Natural killer cell (primary cell): ENCODE data around the gene SLC43A1. TPM values are rescaled to one million over a fixed set of nuclear protein-coding genes. Genes with fewer than 3 reads are reported as not detected.
"Not testable (repeated sequence)": the region's sequence is repeated elsewhere in the genome, so short reads cannot be mapped to it uniquely, and the experiment has no call there.

Experiments
- ATAC-seq, 3 donors: fragments of 150-1000 bp in 2 of 3; fragments of 200-7000 bp in 1 of 3; cut with Tn5 transposase; 1 replicate in 1 of 3; 2 replicates in 2 of 3; pipeline ENCODE4 v1.10.0; 2021; ENCODE audit warnings: mild to moderate bottlenecking in 2 of 3, moderate library complexity in 2 of 3
- DNase-seq, 2 donors: peaks; one replicate each; pipeline versions ENCODE4 v3.0.0 to v3.0.0-alpha.2; 2013 to 2021; ENCODE audit warnings: mixed read lengths in 1 of 2
- H3K27ac ChIP-seq: one replicate; pipeline ENCODE4 v1.5.1; 2013; ENCODE audit warnings: mild to moderate bottlenecking, low read length
- H3K27me3 ChIP-seq: one replicate; pipeline ENCODE4 v1.6.1; 2013; ENCODE audit warnings: low read length; ENCODE audit not compliant: control insufficient read depth, insufficient read depth
- H3K36me3 ChIP-seq: one replicate; pipeline ENCODE4 v1.6.1; 2013; ENCODE audit warnings: low read length; ENCODE audit not compliant: control insufficient read depth, insufficient read depth
- H3K4me1 ChIP-seq: one replicate; pipeline ENCODE4 v1.6.1; 2013; ENCODE audit warnings: low read length; ENCODE audit not compliant: control insufficient read depth, insufficient read depth
- H3K4me3 ChIP-seq: one replicate; pipeline ENCODE4 v1.5.1; 2013; ENCODE audit warnings: low read length
- H3K9me3 ChIP-seq: one replicate; pipeline ENCODE4 v1.6.1; 2013; ENCODE audit warnings: low read length; ENCODE audit not compliant: control insufficient read depth, insufficient read depth
- H3K27ac Mint-ChIP-seq, 2 donors: one replicate each; pipeline ENCODE4 v1.8.0; 2022; ENCODE audit warnings: mild to moderate bottlenecking in 2 of 2, mixed read lengths in 2 of 2, moderate library complexity in 1 of 2
- H3K27me3 Mint-ChIP-seq, 2 donors: one replicate each; pipeline ENCODE4 v1.8.0; 2022; ENCODE audit warnings: low read depth in 2 of 2, mixed read lengths in 2 of 2
- H3K36me3 Mint-ChIP-seq: one replicate; pipeline ENCODE4 v1.8.0; 2022; ENCODE audit warnings: mixed read lengths
- H3K4me1 Mint-ChIP-seq, 2 donors: one replicate each; pipeline ENCODE4 v1.8.0; 2022; ENCODE audit warnings: mixed read lengths in 2 of 2
- H3K4me3 Mint-ChIP-seq: one replicate; pipeline ENCODE4 v1.8.0; 2022; ENCODE audit warnings: mild to moderate bottlenecking, moderate library complexity, mixed read lengths
- H3K9me3 Mint-ChIP-seq, 2 donors: one replicate each; pipeline ENCODE4 v1.8.0; 2022; ENCODE audit warnings: mixed read lengths in 2 of 2
- WGBS: methylation state at CpG from one replicate; pipeline ENCODE4 v1.1.7; 2013; ENCODE audit warnings: missing lambda C conversion rate; ENCODE audit not compliant: insufficient coverage; 5-methylcytosine and 5-hydroxymethylcytosine counted together
- intact Hi-C: fragments of 100-400 bp; cut with micrococcal nuclease; formaldehyde crosslinking; loops from one replicate; pipeline ENCODE4 v1.14.2; 2022
- total RNA-seq, 4 donors: library from RNA; stranded (reverse); fragments of 120-200 nt in 1 of 4; gene quantifications; one replicate each; pipeline versions ENCODE4 v1.2.3 to v1.2.4, GENCODE V29; 2013 to 2022
- TF ChIP-seq, protein P1 (sequence below): fragments of 200-600 bp; IDR thresholded peaks from one replicate; pipeline ENCODE4 v1.8.0; 2022; ENCODE audit warnings: antibody characterized with exemption

Gene SLC43A1
- total RNA-seq, 3 donors from 2014 or later (not counting 1 experiment from before 2014, with no cell fraction given), result 11.3 to 20.6 (median 13.9) TPM

DNA sequence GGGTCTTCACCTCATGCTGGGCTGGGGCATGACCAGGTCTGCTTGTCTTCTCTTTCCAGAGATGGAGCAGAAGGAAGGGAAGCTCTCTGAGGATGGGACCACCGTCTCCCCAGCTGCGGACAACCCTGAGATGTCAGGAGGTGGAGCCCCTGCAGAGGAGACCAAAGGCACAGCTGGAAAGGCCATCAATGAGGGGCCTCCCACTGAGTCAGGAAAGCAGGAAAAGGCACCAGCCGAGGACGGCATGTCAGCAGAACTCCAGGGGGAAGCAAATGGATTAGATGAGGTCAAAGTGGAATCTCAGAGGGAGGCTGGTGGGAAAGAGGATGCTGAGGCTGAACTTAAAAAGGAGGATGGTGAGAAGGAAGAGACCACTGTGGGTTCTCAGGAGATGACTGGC is 27.1 kb upstream of the SLC43A1 start:
- no peak for DNase-seq
- Histone ChIP-seq H3K4me1 (peaks cover 9% of the 10 kb centered on the region), H3K9me3 (no peaks in the 10 kb centered on the region), H3K4me3 (no peak overlapping the region), H3K36me3 (peaks cover 2% of the 10 kb centered on the region), H3K27me3 (no peaks in the 10 kb centered on the region), H3K27ac (no peak overlapping the region)
- TF ChIP-seq, protein P1, sequence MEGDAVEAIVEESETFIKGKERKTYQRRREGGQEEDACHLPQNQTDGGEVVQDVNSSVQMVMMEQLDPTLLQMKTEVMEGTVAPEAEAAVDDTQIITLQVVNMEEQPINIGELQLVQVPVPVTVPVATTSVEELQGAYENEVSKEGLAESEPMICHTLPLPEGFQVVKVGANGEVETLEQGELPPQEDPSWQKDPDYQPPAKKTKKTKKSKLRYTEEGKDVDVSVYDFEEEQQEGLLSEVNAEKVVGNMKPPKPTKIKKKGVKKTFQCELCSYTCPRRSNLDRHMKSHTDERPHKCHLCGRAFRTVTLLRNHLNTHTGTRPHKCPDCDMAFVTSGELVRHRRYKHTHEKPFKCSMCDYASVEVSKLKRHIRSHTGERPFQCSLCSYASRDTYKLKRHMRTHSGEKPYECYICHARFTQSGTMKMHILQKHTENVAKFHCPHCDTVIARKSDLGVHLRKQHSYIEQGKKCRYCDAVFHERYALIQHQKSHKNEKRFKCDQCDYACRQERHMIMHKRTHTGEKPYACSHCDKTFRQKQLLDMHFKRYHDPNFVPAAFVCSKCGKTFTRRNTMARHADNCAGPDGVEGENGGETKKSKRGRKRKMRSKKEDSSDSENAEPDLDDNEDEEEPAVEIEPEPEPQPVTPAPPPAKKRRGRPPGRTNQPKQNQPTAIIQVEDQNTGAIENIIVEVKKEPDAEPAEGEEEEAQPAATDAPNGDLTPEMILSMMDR, result no peak
- H3K4me3 Mint-ChIP-seq, result no peak overlapping the region
- intact Hi-C loops, result no loop called here
- peaks cover 0 to 6% of the 10 kb centered on the region in 2 donors for H3K4me1 Mint-ChIP-seq
- no peaks in the 10 kb centered on the region for H3K27me3 Mint-ChIP-seq
- peak overlapping the region in 1 of 2 donors; percentile 68 for H3K27ac Mint-ChIP-seq
- ATAC-seq, result no peak
- WGBS, result 97% methylated on average over 4 of the region's 4 CpGs
- H3K36me3 Mint-ChIP-seq, result no peaks in the 10 kb centered on the region
- H3K9me3 Mint-ChIP-seq, result no peaks in the 10 kb centered on the region

DNA sequence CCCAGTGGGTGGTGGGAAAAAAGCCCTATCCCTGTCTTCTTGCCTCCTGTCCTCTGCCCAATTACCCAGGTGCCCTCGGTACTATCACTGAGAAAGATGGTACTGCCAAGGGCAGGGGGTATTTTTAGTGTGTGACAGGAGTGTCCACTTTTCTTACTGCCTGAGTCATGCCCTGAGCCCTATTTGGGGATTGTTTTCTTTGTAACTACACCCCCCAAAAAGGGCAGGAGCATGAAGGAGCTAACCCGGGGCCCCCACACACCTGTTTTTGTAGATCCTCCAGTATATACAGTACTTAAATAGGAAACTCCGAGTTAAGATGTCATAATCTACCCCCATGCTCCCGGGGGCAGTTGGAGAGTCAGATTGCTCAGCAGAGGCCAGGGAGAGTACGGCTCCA is 25.7 kb upstream of the SLC43A1 start:
- H3K36me3 Mint-ChIP-seq, result no peaks in the 10 kb centered on the region
- 92% methylated on average over 4 of the region's 5 CpGs for WGBS

DNA sequence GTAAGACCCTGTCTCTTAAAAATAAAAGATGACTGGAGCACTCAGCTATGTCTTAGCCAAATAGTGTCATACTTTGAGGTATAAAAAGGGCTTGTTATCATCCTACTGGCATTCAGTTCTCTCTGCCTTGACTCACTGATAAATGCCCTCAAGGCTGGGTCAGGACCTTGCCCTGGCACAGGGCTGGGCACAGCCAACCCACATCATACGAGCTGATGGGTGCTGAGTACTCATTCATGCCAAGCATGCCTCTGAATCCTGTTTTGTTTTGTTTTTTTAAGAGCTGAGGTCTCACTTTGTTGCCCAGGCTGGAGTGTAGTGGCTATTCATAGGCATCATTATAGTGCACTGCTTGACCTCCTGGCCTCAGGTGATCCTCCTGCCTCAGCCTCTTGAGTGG is 23.8 kb upstream of the SLC43A1 start:
- H3K27ac ChIP-seq, result no peak overlapping the region
- ATAC-seq (no peak), DNase-seq (no peak)
- Mint-ChIP-seq H3K9me3 (no peaks in the 10 kb centered on the region), H3K36me3 (no peaks in the 10 kb centered on the region), H3K4me3 (no peak overlapping the region), H3K27ac (no peak overlapping the region), H3K27me3 (no peaks in the 10 kb centered on the region), H3K4me1 (no peaks in the 10 kb centered on the region)
- TF ChIP-seq, protein P1, result no peak
- H3K4me1 ChIP-seq, result no peaks in the 10 kb centered on the region
- intact Hi-C loops, result no loop called here
- H3K4me3 ChIP-seq, result no peak overlapping the region
- H3K27me3 ChIP-seq, result no peaks in the 10 kb centered on the region
- H3K36me3 ChIP-seq, result no peaks in the 10 kb centered on the region
- H3K9me3 ChIP-seq, result no peaks in the 10 kb centered on the region
- WGBS, result 93% methylated on average over 1 of the region's 1 CpG

More for the DNA sequence above, 25.7 kb upstream of the SLC43A1 start:
- H3K9me3 ChIP-seq, result no peaks in the 10 kb centered on the region
- no peaks in the 10 kb centered on the region for H3K36me3 ChIP-seq
- no peaks in the 10 kb centered on the region for H3K27me3 ChIP-seq
- no peaks in the 10 kb centered on the region for H3K4me1 Mint-ChIP-seq
- H3K27me3 Mint-ChIP-seq, result no peaks in the 10 kb centered on the region
- H3K27ac Mint-ChIP-seq, result no peak overlapping the region
- no peaks in the 10 kb centered on the region for H3K9me3 Mint-ChIP-seq
- no peak overlapping the region for H3K4me3 ChIP-seq
- no peak overlapping the region for H3K4me3 Mint-ChIP-seq
- DNase-seq (no peak), ATAC-seq (no peak)
- no peak overlapping the region for H3K27ac ChIP-seq
- TF ChIP-seq, protein P1, result no peak
- intact Hi-C loops, result no loop called here
- no peaks in the 10 kb centered on the region for H3K4me1 ChIP-seq

DNA sequence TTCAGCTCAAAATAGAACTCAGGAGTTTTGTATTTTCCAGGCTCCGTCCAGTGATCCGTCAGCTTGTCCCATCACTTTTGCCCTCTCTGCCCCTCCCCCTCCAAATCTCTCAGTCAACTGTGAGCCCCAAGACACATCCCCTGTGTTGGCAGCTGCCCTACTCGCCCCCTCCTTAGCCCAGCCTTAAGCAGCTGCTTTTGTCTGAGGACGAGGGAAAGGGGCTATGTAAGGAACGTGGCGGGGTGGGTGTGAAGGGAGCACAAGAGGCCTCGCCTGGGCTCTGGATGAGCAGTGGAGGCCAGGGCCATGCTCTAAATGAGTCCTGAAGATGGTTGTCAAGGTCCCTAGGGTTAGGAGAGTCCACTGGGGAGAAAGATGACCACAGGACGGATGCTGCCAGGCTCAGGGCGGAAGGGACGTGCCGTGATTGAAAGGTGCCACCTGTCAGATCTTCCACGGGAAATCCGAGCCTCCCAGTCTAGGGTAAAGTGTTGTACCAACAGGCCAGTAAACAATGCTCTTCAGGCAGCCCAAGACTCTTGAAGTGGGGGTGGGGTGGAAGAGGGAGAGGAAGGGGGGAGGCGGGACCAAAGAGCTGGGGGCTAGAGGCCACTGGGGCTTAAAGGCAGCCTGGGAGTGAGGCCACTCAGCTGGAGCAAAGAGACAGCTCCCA is 21.6 kb upstream of the SLC43A1 start, which contains the start of gene SMTNL1:
Gene SMTNL1 (plus strand): TSS at position 649 of the 673 bp plus-strand sequence. CDS start 5,048 bp downstream, outside the sequence.
- ATAC-seq, result no peak
- H3K9me3 ChIP-seq, result no peaks in the 10 kb centered on the region
- H3K4me3 ChIP-seq, result no peak within 1 kb of the TSS
- TF ChIP-seq, protein P1, result no peak
- H3K4me1 ChIP-seq, result no peaks in the 10 kb centered on the region
- H3K27ac ChIP-seq, result no peak within 1 kb of the TSS
- Mint-ChIP-seq H3K27ac (no peak within 1 kb of the TSS), H3K4me1 (peaks cover under 1% of the 10 kb centered on the region in 2 donors), H3K36me3 (no peaks in the 10 kb centered on the region), H3K9me3 (no peaks in the 10 kb centered on the region), H3K27me3 (no peaks in the 10 kb centered on the region), H3K4me3 (no peak within 1 kb of the TSS)
- intact Hi-C loops, result no loop called here
- WGBS, result 89% methylated on average over 14 of the region's 14 CpGs
- H3K27me3 ChIP-seq, result no peaks in the 10 kb centered on the region
- H3K36me3 ChIP-seq, result no peaks in the 10 kb centered on the region
- DNase-seq, result no peak

DNA sequence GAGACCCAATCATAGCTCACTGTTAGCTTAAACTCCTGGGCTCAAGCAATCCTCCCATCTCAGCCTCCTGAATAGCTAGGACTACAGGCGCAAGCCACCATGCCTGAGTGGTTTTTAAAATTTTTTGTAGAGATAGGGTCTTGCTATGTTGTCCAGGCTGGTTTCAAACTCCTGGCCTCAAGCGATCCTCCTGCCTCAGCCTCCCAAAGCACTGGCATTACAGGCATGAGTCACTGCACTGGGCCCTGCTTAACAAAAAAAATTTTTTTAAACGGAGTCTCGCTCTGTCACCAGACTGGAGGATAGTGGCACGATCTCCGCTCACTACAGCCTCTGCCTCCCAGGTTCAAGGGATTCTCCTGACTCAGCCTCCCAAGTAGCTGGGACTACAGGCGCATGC is 18.9 kb upstream of the SLC43A1 start:
- H3K27me3 Mint-ChIP-seq, H3K27ac Mint-ChIP-seq, H3K4me3 Mint-ChIP-seq, intact Hi-C loops, H3K36me3 Mint-ChIP-seq, H3K27ac ChIP-seq, H3K27me3 ChIP-seq, H3K9me3 ChIP-seq, H3K36me3 ChIP-seq, ATAC-seq, DNase-seq, H3K9me3 Mint-ChIP-seq, H3K4me3 ChIP-seq: not testable (repeated sequence)
- H3K4me1 ChIP-seq, result peaks cover 15% of the 10 kb centered on the region
- peaks cover 24% of the 10 kb centered on the region in 2 donors for H3K4me1 Mint-ChIP-seq
- 97% methylated on average over 6 of the region's 7 CpGs for WGBS
